Pancreas (tissue), 10 donors: ENCODE measurements around the gene CPED1. TPM values are rescaled to one million over a fixed set of nuclear protein-coding genes. Genes with fewer than 3 reads are reported as not detected.
"Not testable (repeated sequence)": the region's sequence is repeated elsewhere in the genome, so short reads cannot be mapped to it uniquely, and the experiment has no call there.

Experiments
- ATAC-seq, 4 donors: fragments of 200-7000 bp; cut with Tn5 transposase; one replicate each; pipeline versions ENCODE4 v1.8.0 to v1.9.1; 2020; ENCODE audit warnings: mild to moderate bottlenecking in 4 of 4, moderate library complexity in 4 of 4
- DNase-seq, 6 donors: peaks; one replicate each; pipeline ENCODE4 v3.0.0-alpha.2; 2020
- FAIRE-seq: peaks from 2 replicates; lab custom pipeline; 2012; peaks lifted over from hg19 to GRCh38; lab: Jason Lieb, UNC
- H3K27ac ChIP-seq, 4 donors: fragments of 200-600 bp; sonication (generic); 1 replicate in 3 of 4; 2 replicates in 1 of 4; pipeline versions ENCODE4 v1.5.0 to v1.8.0; 2020
- H3K27me3 ChIP-seq, 4 donors: fragments of 200-600 bp; one replicate each; pipeline ENCODE4 v1.8.0; 2021
- H3K36me3 ChIP-seq, 3 donors: fragments of 200-600 bp; sonication (generic) in 1 of 3; one replicate each; pipeline versions ENCODE4 v1.5.0 to v1.8.0; 2020 to 2021
- H3K4me1 ChIP-seq, 3 donors: fragments of 200-600 bp; one replicate each; pipeline ENCODE4 v1.8.0; 2021
- H3K4me3 ChIP-seq, 4 donors: fragments of 200-600 bp; sonication (generic) in 2 of 4; one replicate each; pipeline versions ENCODE4 v1.5.0 to v1.8.0; 2020 to 2021
- H3K9me3 ChIP-seq, 4 donors: fragments of 200-600 bp; one replicate each; pipeline ENCODE4 v1.8.0; 2021
- CTCF ChIP-seq, 4 donors: fragments of 200-600 bp; sonication (generic) in 3 of 4; IDR thresholded peaks; one replicate each; pipeline versions ENCODE4 v1.5.0 to v1.8.0; 2021; ENCODE audit warnings: antibody characterized with exemption in 4 of 4
- WGBS, 2 donors: extraction: QIAGEN DNeasy Blood & Tissue Kit; methylation state at CpG; one replicate each; pipeline ENCODE4 v1.1.7; 2013; 5-methylcytosine and 5-hydroxymethylcytosine counted together
- intact Hi-C, 3 donors: fragments of 100-400 bp; cut with DNase I; formaldehyde crosslinking; loops; one replicate each; pipeline versions ENCODE4 v1.11.1 to v1.14.2; 2022
- polyA plus RNA-seq, 2 donors: library from polyadenylated mRNA; stranded (reverse); fragments of 200-250 nt; gene quantifications; one replicate each; pipeline ENCODE4 v1.2.3, GENCODE V29; 2013
- total RNA-seq, 6 donors: library from RNA; stranded (reverse); fragmentation: NEBNext Ultra II Directional in 4 of 6; extraction: Animal tissue kit (Norgen Biotek cat#: 25700) in 4 of 6; gene quantifications; one replicate each; pipeline versions ENCODE4 v1.2.1 to v1.2.4, GENCODE V29; 2021 to 2023
- donor health status: healthy with polysubstance abuse.
- donor health status: DM: no; HTN: no; CAD: no; lungs with moderate emphysema.
- donor health status: DM: no; HTN: no; CAD: no.
- donor health status: control.
- donor health status: control.
- donor health status: Bipolar disorder and iron deficiency.
- donor health status: DM: yes; HTN: yes; CAD: no.
- donor health status: DM: no; HTN: no; CAD: no.
- donor health status: DM: no; HTN: no; CAD: no.
- donor health status: DM: yes; HTN: yes; CAD: no.

CPED1 gene
- total and polyA plus RNA-seq, 8 donors, result 0.57 to 6.1 (median 1.3) TPM

GRCh38 chr7:121286186-121286585, 297.7 kb downstream of the CPED1 start:
- FAIRE-seq, result no peak
- DNase-seq, result no peak
- Histone ChIP-seq H3K4me1 (no peaks in the 10 kb centered on the region), H3K27me3 (no peaks in the 10 kb centered on the region), H3K4me3 (no peak overlapping the region), H3K27ac (no peak overlapping the region), H3K36me3 (no peaks in the 10 kb centered on the region), H3K9me3 (no peaks in the 10 kb centered on the region)
- intact Hi-C loops, result no loop called here
- 72 to 86% methylated on average over 2 of the region's 2 CpGs for WGBS, 2 donors
- no peak for TF ChIP-seq CTCF (IDR thresholded peaks at IDR 0.05)
- no peak for ATAC-seq

DNA sequence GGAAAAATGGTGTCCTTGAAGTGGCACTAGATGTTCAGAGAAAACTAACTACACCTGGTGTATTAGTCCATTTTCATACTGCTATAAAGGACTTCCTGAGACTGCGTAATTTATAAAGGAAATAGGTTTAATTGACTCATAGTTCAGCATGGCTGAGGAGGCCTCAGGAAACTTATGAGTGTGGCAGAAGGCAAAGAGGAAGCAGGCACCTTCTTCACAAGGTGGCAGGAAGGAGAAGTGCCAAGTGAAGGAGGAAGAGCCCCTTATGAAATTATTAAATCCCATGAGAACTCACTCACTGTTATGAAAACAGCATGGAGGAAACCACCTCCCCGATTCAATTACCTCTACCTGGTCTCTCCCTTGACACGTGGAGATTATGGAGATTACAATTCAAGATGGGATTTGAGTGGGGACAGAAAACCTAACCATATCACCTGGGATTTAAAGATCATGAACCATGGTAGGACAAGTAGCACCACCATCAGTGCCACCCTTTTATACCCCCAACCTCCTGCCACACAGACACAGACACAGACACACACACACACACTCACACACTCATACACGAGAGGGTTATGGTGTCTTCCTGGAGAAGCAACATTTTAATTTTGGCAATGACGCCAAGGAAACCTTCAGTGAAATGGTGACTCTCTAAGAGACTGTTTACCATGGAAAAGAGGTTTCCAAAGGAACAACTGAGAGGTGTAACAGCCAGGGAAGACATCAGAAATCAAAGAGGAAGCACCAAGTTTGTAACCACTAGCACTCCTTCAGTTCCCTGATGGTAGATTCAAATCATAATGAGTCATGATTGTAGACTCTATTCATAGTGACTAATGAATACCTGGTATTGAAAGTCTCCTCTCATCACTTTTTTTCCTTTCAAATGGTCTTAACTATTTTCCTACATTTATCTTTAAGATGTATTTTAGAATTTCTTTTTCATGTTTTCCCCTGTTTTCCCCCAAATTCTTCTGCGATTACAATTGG, 298.5 kb downstream of the CPED1 start:
- WGBS, 2 donors, result 72 to 77% methylated on average over 6 of the region's 6 CpGs
- TF ChIP-seq CTCF (IDR thresholded peaks at IDR 0.05), result no peak
- ATAC-seq (no peak), DNase-seq (no peak), FAIRE-seq (no peak)
- no peak overlapping the region for H3K27ac ChIP-seq
- no peaks in the 10 kb centered on the region for H3K4me1 ChIP-seq
- intact Hi-C loops, result no loop called here
- no peaks in the 10 kb centered on the region for H3K36me3 ChIP-seq
- H3K27me3 ChIP-seq, result no peaks in the 10 kb centered on the region
- H3K4me3 ChIP-seq, result no peak overlapping the region
- no peaks in the 10 kb centered on the region for H3K9me3 ChIP-seq

DNA sequence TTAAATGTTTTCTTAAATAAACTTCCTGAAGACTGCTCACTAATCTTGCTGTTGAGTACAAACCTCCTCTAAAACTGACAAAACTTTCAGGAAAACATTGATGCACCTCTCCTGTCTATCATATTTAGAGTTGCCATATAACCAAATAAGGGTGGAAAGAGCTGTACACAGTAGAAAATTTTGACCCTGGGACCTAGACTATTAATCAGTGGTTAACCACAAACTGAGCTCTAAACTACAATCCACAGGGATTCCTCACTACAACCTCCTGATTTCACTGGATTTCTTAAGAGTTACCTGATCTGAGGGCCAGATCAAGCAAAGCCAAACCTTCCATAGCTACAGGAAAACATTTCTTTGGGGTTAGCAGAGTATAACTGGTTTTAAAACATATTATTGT, 300.4 kb downstream of the CPED1 start:
- H3K27me3 ChIP-seq, result no peaks in the 10 kb centered on the region
- FAIRE-seq (no peak), DNase-seq (no peak), ATAC-seq (no peak)
- H3K27ac ChIP-seq, result no peak overlapping the region
- no peaks in the 10 kb centered on the region for H3K9me3 ChIP-seq
- TF ChIP-seq CTCF (IDR thresholded peaks at IDR 0.05), result no peak
- H3K4me1 ChIP-seq, result no peaks in the 10 kb centered on the region
- H3K4me3 ChIP-seq, result no peak overlapping the region
- intact Hi-C loops, result no loop called here
- no peaks in the 10 kb centered on the region for H3K36me3 ChIP-seq

DNA sequence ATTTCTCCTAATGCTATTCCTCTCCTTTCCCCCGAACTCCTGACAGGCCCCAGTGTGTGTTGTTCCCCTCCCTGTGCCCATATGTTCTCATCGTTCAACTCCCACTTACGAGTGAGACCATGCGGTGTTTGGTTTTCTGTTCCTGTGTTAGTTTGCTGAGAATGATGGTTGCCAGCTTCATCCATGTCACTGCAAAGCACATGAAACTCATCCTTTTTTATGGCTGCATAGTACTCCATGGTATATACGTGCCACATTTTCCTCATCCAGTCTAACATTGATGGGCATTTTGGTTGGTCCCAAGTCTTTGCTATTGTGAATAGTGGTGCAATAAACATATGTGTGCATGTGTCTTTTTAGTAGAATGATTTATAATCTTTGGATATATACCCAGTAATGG, 301.4 kb downstream of the CPED1 start:
- H3K36me3 ChIP-seq, H3K27ac ChIP-seq, ATAC-seq, H3K9me3 ChIP-seq, H3K4me3 ChIP-seq, H3K27me3 ChIP-seq, FAIRE-seq, H3K4me1 ChIP-seq, DNase-seq, intact Hi-C loops: not testable (repeated sequence)
- WGBS, 2 donors, result 82 to 87% methylated on average over 5 of the region's 5 CpGs

- intact Hi-C loops, result no loop called here
- TF ChIP-seq CTCF (IDR thresholded peaks at IDR 0.05), result no peak
- DNase-seq (no peak), ATAC-seq (no peak), FAIRE-seq (no peak)
- Histone ChIP-seq H3K4me1 (no peaks in the 10 kb centered on the region), H3K27ac (no peak overlapping the region), H3K36me3 (no peaks in the 10 kb centered on the region), H3K9me3 (no peaks in the 10 kb centered on the region), H3K27me3 (no peaks in the 10 kb centered on the region), H3K4me3 (no peak overlapping the region)
- WGBS, 2 donors, result 71 to 72% methylated on average over 2 of the region's 2 CpGs
These were observed 306.0 kb downstream of the CPED1 start for GRCh38 chr7:121294448-121294992.
